ENCODE results near the gene FAM219B. TPM values are rescaled to one million over a fixed set of nuclear protein-coding genes. Genes with fewer than 3 reads are reported as not detected.
"Not testable (repeated sequence)": the region's sequence is repeated elsewhere in the genome, so short reads cannot be mapped to it uniquely, and the experiment has no call there.

The FAM219B gene
- total RNA-seq, 2 experiments from 2014 or later: 52.3 to 67.6 TPM

- Histone ChIP-seq H3K9me2 (ENCODE audit: insufficient read depth, low read length) (no peaks in the 10 kb centered on the region), H3K36me3 (ENCODE audit: insufficient read depth, low read length) (peaks cover 27% of the 10 kb centered on the region), H2AFZ (ENCODE audit: low read length) (peak overlapping the region; percentile 78), H3K27ac (ENCODE audit: low read depth, low read length, poor library complexity, severe bottlenecking) (no peak overlapping the region), H3K79me2 (ENCODE audit: insufficient read depth, low read depth, low read length) (no peaks in the 10 kb centered on the region), H3K4me1 (ENCODE audit: insufficient read depth, low read length, poor library complexity, severe bottlenecking) (peaks cover 25% of the 10 kb centered on the region), H3K4me2 (ENCODE audit: low read length) (peak overlapping the region; percentile 80), H3K9me3 (ENCODE audit: low read length) (no peaks in the 10 kb centered on the region), H3K4me3 (ENCODE audit: low read depth, low read length, poor library complexity, severe bottlenecking) (peak overlapping the region; percentile 78), H4K20me1 (ENCODE audit: insufficient read depth, low read length) (no peaks in the 10 kb centered on the region)
- ChIA-PET POLR2A (interaction anchor here (1.1 to 1.4 kb wide), 2 partner anchors 13 to 15 kb away, joined by 3 read pairs; no protein-coding TSS in a partner anchor), CTCF (ENCODE audit: unreplicated experiment) (no interaction called here)
- no TSS peak for BruUV-seq (replicated peaks)
- intact Hi-C loops (cut with micrococcal nuclease; ENCODE audit: unreplicated experiment): no loop called here
- TF ChIP-seq EZH2phosphoT487 (IDR thresholded peaks at IDR 0.05; ENCODE audit: borderline replicate concordance, low read depth, low read length) (no peak), CTCF (conservative IDR thresholded peaks at IDR 0.05; ENCODE audit: low read length) (no peak)
- DNase-seq (ENCODE audit: low spot score): no peak
These were observed 17.2 kb downstream of the FAM219B start for GRCh38 chr15:74889390-74889882.

GRCh38 chr15:74888716-74889115, 17.9 kb downstream of the FAM219B start:
- H3K27ac ChIP-seq (ENCODE audit: low read depth, low read length, poor library complexity, severe bottlenecking): no peak overlapping the region
- peaks cover 27% of the 10 kb centered on the region for H3K36me3 ChIP-seq (ENCODE audit: insufficient read depth, low read length)
- H3K4me2 ChIP-seq (ENCODE audit: low read length): no peak overlapping the region
- TF ChIP-seq EZH2phosphoT487 (IDR thresholded peaks at IDR 0.05; ENCODE audit: borderline replicate concordance, low read depth, low read length) (no peak), CTCF (conservative IDR thresholded peaks at IDR 0.05; ENCODE audit: low read length) (no peak)
- no peak overlapping the region for H2AFZ ChIP-seq (ENCODE audit: low read length)
- H3K9me2 ChIP-seq (ENCODE audit: insufficient read depth, low read length): no peaks in the 10 kb centered on the region
- no peak for DNase-seq (ENCODE audit: low spot score)
- H4K20me1 ChIP-seq (ENCODE audit: insufficient read depth, low read length): no peaks in the 10 kb centered on the region
- ChIA-PET POLR2A (no interaction called here), CTCF (ENCODE audit: unreplicated experiment) (interaction anchor here (1.2 kb wide), 1 partner anchor 13 kb away, joined by 3 read pairs; no protein-coding TSS in a partner anchor)
- no peaks in the 10 kb centered on the region for H3K79me2 ChIP-seq (ENCODE audit: insufficient read depth, low read depth, low read length)
- no peak overlapping the region for H3K4me3 ChIP-seq (ENCODE audit: low read depth, low read length, poor library complexity, severe bottlenecking)
- intact Hi-C loops (cut with micrococcal nuclease; ENCODE audit: unreplicated experiment): no loop called here
- peaks cover 31% of the 10 kb centered on the region for H3K4me1 ChIP-seq (ENCODE audit: insufficient read depth, low read length, poor library complexity, severe bottlenecking)
- H3K9me3 ChIP-seq (ENCODE audit: low read length): no peaks in the 10 kb centered on the region
- no TSS peak for BruUV-seq (replicated peaks)

- CTCF ChIA-PET (ENCODE audit: unreplicated experiment): interaction anchor here (1.2 kb wide), 1 partner anchor 14 kb away, joined by 3 read pairs; no protein-coding TSS in a partner anchor
- peaks cover 16% of the 10 kb centered on the region for H3K36me3 ChIP-seq (ENCODE audit: insufficient read depth, low read length)
- H3K9me2 ChIP-seq (ENCODE audit: insufficient read depth, low read length); BruUV-seq (replicated peaks); H3K27ac ChIP-seq (ENCODE audit: low read depth, low read length, poor library complexity, severe bottlenecking); H3K4me3 ChIP-seq (ENCODE audit: low read depth, low read length, poor library complexity, severe bottlenecking); H3K9me3 ChIP-seq (ENCODE audit: low read length); H4K20me1 ChIP-seq (ENCODE audit: insufficient read depth, low read length); H2AFZ ChIP-seq (ENCODE audit: low read length); H3K79me2 ChIP-seq (ENCODE audit: insufficient read depth, low read depth, low read length); H3K4me2 ChIP-seq (ENCODE audit: low read length); intact Hi-C loops (cut with micrococcal nuclease; ENCODE audit: unreplicated experiment); DNase-seq (ENCODE audit: low spot score); POLR2A ChIA-PET: not testable (repeated sequence)
- H3K4me1 ChIP-seq (ENCODE audit: insufficient read depth, low read length, poor library complexity, severe bottlenecking): peaks cover 23% of the 10 kb centered on the region
These were observed 19.0 kb downstream of the FAM219B start for GRCh38 chr15:74887537-74888193.

Measured in OCI-LY7 (cell line).